SK-N-SH treated with all-trans-retinoic acid at 6 μM for 48 hours (cell line): Measurements from ENCODE around the gene CATSPER3.

Experiments used
- ATAC-seq: fragments of 200-7000 bp; cut with Tn5 transposase; 3 replicates; pipeline ENCODE4 v1.9.1; 2020; ENCODE audit warnings: mild to moderate bottlenecking, moderate library complexity
- ARNTL ChIP-seq: fragments of 450-650 bp; formaldehyde crosslinking; IDR thresholded peaks from 2 replicates; pipeline ENCODE4 v1.5.0; 2020; ENCODE audit warnings: low read depth, mild to moderate bottlenecking, moderate library complexity, borderline replicate concordance
- BACH2 ChIP-seq: fragments of 250-450 bp; sonication (Bioruptor Pico); IDR thresholded peaks from 2 replicates; pipeline ENCODE4 v1.9.0; 2021; ENCODE audit warnings: mild to moderate bottlenecking, borderline replicate concordance
- CSDC2 ChIP-seq: fragments of 250-450 bp; sonication (Bioruptor Pico); IDR thresholded peaks from 2 replicates; pipeline ENCODE4 v1.5.0; 2020; ENCODE audit warnings: mild to moderate bottlenecking, moderate library complexity
- ESRRG ChIP-seq: fragments of 250-450 bp; sonication (Bioruptor Pico); IDR thresholded peaks from 2 replicates; pipeline ENCODE4 v1.6.1; 2021; ENCODE audit warnings: mild to moderate bottlenecking
- ISL1 ChIP-seq: fragments of 250-450 bp; sonication (Bioruptor Pico); IDR thresholded peaks from 2 replicates; pipeline ENCODE4 v2.1.2; 2022; ENCODE audit warnings: mild to moderate bottlenecking, moderate library complexity
- PPARA ChIP-seq: fragments of 250-450 bp; sonication (Bioruptor Pico); IDR thresholded peaks from 2 replicates; pipeline ENCODE4 v1.5.0; 2020; ENCODE audit warnings: mild to moderate bottlenecking, borderline replicate concordance
- RARB ChIP-seq: fragments of 250-450 bp; sonication (Bioruptor Pico); IDR thresholded peaks from 2 replicates; pipeline ENCODE4 v1.8.0; 2021; ENCODE audit warnings: mild to moderate bottlenecking, moderate library complexity
- TCF4 ChIP-seq: fragments of 250-450 bp; sonication (Bioruptor Pico); IDR thresholded peaks from 2 replicates; pipeline ENCODE4 v1.8.0; 2021; ENCODE audit warnings: mild to moderate bottlenecking, moderate library complexity, borderline replicate concordance
- ZC3H10 ChIP-seq: fragments of 250-450 bp; sonication (Bioruptor Pico); IDR thresholded peaks from 2 replicates; pipeline ENCODE4 v1.5.1; 2021; ENCODE audit warnings: mild to moderate bottlenecking, moderate library complexity
- ZFP30 ChIP-seq: fragments of 450-650 bp; formaldehyde crosslinking; IDR thresholded peaks from 2 replicates; pipeline ENCODE4 v1.5.0; 2022; ENCODE audit warnings: mild to moderate bottlenecking, moderate library complexity
- ZNF565 ChIP-seq: fragments of 450-650 bp; formaldehyde crosslinking; conservative IDR thresholded peaks from 2 replicates; pipeline ENCODE4 v1.5.0; 2020; ENCODE audit warnings: low read depth, mild to moderate bottlenecking, moderate library complexity
- TF ChIP-seq, protein P1 (sequence below): fragments of 250-450 bp; sonication (Bioruptor Pico); IDR thresholded peaks from 2 replicates; pipeline ENCODE4 v1.5.1; 2021; ENCODE audit warnings: mild to moderate bottlenecking, moderate library complexity
- TF ChIP-seq, protein P2 (sequence below): fragments of 250-450 bp; sonication (Bioruptor Pico); IDR thresholded peaks from 2 replicates; pipeline ENCODE4 v1.5.0; 2020; ENCODE audit warnings: mild to moderate bottlenecking, moderate library complexity
- TF ChIP-seq, protein P3 (sequence below): fragments of 250-450 bp; sonication (Bioruptor Pico); IDR thresholded peaks from 2 replicates; pipeline ENCODE4 v1.8.0; 2021; ENCODE audit warnings: low read depth, mild to moderate bottlenecking, moderate library complexity, borderline replicate concordance

Gene CATSPER3

DNA sequence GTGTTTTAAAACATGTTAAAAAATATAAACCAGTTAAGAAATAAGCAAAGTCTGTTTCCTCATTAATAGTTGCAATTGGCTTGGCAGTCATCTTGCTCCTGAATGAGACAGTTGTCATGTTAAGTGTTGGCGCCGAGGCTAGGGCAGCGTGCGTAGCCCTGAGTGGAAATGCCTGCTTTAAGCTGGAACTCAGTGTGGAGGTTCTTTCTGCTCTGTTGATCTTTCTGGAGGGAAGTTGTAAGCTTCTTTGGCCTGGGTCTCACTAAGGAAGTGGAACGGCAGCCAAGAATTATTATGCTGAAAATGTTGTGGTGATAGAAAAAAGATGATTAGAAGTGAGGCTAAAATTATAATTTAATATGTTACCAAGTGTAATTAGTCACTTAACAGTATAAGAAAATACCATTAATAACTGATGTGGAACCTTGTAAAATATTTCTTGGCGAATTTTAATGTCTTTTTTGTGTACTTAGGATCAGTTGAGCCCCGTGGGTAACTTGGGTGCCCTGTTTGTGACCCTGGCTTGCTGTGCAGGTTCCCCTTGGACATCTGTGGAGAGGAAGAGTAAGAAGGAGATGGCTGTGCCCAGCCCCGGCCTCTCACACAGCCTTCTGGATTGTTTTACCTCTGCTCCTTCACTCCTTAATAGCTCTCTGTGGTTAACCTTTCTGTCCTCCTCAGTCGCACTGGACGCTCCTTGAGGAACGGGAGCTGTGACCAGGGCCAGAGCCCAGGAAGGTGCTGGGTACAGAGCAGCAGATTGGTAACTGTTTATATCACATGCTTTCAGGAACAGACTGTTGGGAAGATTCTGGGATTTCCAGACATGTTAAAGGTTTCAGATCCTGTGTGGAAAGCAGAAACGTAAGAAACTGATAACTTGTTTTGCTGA is 31.8 kb upstream of the CATSPER3 start:
- no peak for ATAC-seq
- no peak for TF ChIP-seq ESRRG (CRISPR knock-in tag)
- TF ChIP-seq, protein P1, sequence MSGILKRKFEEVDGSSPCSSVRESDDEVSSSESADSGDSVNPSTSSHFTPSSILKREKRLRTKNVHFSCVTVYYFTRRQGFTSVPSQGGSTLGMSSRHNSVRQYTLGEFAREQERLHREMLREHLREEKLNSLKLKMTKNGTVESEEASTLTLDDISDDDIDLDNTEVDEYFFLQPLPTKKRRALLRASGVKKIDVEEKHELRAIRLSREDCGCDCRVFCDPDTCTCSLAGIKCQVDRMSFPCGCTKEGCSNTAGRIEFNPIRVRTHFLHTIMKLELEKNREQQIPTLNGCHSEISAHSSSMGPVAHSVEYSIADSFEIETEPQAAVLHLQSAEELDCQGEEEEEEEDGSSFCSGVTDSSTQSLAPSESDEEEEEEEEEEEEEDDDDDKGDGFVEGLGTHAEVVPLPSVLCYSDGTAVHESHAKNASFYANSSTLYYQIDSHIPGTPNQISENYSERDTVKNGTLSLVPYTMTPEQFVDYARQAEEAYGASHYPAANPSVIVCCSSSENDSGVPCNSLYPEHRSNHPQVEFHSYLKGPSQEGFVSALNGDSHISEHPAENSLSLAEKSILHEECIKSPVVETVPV (CRISPR knock-in tag): no peak
- no peak for TF ChIP-seq BACH2 (CRISPR knock-in tag)
- TF ChIP-seq ZFP30 (CRISPR knock-in tag): no peak
- no peak for TF ChIP-seq ZNF565 (CRISPR knock-in tag)

DNA sequence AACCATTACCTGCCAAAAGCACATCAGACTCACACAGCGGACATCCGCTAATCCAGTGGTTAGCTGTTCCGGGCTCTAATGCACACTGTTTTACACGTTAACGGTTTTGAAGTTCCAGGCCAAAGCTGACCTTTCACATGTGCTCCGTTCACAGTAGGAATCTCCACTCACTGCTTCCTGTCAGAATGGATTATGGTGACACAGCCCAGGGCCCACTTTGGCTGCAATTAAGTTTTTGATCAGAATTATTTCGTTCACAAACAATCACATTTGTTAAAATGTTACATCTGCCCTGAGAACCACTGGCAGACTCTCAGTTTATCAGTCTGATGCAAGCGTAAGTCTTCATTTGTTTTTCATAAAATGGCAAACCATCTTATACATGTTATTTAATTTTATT is 30.2 kb upstream of the CATSPER3 start:
- peak; percentile 83 for ATAC-seq
- TF ChIP-seq, protein P2, sequence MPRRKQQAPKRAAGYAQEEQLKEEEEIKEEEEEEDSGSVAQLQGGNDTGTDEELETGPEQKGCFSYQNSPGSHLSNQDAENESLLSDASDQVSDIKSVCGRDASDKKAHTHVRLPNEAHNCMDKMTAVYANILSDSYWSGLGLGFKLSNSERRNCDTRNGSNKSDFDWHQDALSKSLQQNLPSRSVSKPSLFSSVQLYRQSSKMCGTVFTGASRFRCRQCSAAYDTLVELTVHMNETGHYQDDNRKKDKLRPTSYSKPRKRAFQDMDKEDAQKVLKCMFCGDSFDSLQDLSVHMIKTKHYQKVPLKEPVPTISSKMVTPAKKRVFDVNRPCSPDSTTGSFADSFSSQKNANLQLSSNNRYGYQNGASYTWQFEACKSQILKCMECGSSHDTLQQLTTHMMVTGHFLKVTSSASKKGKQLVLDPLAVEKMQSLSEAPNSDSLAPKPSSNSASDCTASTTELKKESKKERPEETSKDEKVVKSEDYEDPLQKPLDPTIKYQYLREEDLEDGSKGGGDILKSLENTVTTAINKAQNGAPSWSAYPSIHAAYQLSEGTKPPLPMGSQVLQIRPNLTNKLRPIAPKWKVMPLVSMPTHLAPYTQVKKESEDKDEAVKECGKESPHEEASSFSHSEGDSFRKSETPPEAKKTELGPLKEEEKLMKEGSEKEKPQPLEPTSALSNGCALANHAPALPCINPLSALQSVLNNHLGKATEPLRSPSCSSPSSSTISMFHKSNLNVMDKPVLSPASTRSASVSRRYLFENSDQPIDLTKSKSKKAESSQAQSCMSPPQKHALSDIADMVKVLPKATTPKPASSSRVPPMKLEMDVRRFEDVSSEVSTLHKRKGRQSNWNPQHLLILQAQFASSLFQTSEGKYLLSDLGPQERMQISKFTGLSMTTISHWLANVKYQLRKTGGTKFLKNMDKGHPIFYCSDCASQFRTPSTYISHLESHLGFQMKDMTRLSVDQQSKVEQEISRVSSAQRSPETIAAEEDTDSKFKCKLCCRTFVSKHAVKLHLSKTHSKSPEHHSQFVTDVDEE: 0 out of 2 replicates have a peak, but pooled peaks have one; percentile 45
- TF ChIP-seq ISL1 (CRISPR knock-in tag) (peak; percentile 55; the same call in 1 of the 2 replicates), ZNF565 (CRISPR knock-in tag) (no peak), TCF4 (peak; percentile 80)
- TF ChIP-seq, all 23 proteins: peak for 3

DNA sequence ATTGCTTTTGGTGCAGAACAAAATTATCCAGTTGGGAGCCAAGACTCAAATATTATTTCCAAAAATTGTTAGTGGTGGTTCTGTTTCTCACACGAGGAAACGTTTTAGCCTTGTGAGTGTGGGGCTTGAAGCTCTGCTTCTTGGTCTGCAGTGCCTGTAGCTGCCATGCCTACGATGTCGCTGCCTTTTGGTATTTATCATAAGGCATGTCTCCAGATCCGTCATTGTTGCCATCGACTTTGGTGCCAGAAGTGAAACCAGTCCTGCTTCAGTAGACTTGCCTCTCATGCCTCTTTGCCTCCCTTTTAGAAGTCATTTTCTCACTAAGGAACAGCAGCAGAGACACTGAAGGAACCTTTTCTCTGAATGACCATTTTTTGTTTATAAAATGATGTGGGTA is 29.7 kb upstream of the CATSPER3 start:
- TF ChIP-seq ZNF565 (CRISPR knock-in tag): no peak
- no peak for TF ChIP-seq ARNTL (CRISPR knock-in tag)
- TF ChIP-seq PPARA (CRISPR knock-in tag): no peak
- TF ChIP-seq BACH2 (CRISPR knock-in tag): no peak
- TF ChIP-seq CSDC2 (CRISPR knock-in tag): no peak
- no peak for TF ChIP-seq ISL1 (CRISPR knock-in tag)
- peak; percentile 51; the same call in 2 of the 3 replicates for ATAC-seq

DNA sequence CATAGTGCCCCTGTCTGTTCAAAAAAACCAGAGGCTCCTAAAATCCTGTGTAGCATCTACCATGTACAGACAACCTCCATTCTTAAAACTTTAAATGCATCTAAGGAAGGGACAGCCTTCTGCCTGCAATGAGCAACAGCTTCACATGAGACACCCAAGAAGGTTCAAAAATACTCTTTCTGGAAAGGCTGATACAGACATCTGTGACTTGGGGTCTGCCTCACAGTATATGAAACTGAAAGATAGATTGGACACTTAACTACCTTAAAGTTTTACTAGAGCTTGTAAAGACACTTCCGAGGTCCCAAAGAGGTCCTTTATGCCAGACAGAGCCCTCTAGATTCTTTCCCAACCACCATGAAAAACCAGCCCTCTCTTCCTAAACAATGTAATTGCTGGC is 28.2 kb upstream of the CATSPER3 start:
- TF ChIP-seq PPARA (CRISPR knock-in tag) (no peak), ESRRG (CRISPR knock-in tag) (no peak), ZC3H10 (no peak)
- no peak for ATAC-seq

DNA sequence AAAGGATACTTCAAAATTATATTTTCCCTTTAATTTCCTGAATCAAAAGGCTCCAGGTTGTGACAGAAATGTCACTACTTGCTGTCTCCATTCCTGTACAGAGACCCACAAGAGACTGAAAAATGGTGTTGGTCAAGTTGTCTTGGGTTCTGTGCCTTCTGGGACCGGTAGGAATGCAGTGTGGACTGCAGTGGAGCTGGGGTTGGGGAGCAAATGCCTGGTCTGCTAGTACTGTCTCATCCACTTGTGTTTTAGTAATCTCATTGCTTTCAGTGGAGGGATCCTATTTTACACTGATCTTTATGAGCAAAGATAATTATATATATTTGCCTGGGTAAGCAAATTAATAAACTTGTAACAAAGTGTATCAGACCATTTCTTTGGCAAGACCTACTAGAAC is 24.2 kb upstream of the CATSPER3 start:
- ATAC-seq: no peak
- TF ChIP-seq, protein P3, sequence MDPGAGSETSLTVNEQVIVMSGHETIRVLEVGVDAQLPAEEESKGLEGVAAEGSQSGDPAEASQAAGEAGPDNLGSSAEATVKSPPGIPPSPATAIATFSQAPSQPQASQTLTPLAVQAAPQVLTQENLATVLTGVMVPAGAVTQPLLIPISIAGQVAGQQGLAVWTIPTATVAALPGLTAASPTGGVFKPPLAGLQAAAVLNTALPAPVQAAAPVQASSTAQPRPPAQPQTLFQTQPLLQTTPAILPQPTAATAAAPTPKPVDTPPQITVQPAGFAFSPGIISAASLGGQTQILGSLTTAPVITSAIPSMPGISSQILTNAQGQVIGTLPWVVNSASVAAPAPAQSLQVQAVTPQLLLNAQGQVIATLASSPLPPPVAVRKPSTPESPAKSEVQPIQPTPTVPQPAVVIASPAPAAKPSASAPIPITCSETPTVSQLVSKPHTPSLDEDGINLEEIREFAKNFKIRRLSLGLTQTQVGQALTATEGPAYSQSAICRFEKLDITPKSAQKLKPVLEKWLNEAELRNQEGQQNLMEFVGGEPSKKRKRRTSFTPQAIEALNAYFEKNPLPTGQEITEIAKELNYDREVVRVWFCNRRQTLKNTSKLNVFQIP (CRISPR knock-in tag): no peak
- TF ChIP-seq RARB (CRISPR knock-in tag) (no peak), ARNTL (CRISPR knock-in tag) (no peak), PPARA (CRISPR knock-in tag) (no peak), ZFP30 (CRISPR knock-in tag) (no peak)
- TF ChIP-seq, protein P2: no peak
